IPS DF 4.7 (cell line): ENCODE results near the gene MTUS2.

ENCODE experiments used
- DNase-seq: peaks from one replicate; pipeline ENCODE4 v3.0.0-alpha.2; 2013; ENCODE audit warnings: low spot score; ENCODE audit errors: extremely low read depth

The MTUS2 gene

GRCh38 chr13:29439601-29440388 lies 619.7 kb downstream of the MTUS2 start:
- DNase-seq: no peak

DNA sequence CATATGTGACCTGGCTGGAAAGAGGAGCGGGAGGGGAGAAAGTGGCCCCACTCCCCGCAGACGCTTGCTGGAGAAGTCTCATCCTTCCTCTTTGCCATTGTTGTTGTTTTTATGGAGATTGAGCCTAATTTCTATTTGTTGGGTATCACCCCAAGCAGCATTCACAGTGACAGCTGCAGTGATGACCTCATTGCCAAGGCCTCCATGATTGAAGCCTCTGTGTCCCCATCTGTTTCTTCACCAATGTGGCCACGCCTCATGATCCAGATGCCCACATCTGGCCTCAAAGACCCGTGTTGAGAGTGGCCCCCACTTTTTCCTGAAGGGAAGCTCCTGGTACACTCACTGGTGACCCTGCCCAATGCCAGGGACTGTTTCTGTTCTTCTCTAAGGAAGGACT lies 621.2 kb downstream of the MTUS2 start:
- no peak for DNase-seq

DNA sequence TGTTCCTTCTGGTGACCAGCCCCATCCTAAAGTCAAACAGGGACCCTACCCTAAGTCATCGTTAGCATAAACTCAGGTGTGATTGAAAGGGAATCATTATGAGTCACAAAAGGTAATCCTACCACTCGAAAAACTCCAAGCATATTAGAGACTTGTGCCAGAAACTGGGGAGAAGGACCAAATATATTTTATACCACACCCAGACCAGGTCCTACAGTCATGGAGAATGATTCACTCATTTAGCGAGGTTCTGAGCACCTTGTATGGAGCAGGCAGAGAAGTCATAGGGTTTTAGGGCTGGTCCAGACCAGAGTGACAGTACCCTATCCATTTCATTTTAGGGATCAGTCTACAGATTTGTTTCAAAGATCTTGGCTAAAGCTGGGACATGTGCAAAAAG lies 625.9 kb downstream of the MTUS2 start:
- no peak for DNase-seq

- no peak for DNase-seq
Measured at GRCh38 chr13:29448174-29448573, 628.0 kb downstream of the MTUS2 start.

DNA sequence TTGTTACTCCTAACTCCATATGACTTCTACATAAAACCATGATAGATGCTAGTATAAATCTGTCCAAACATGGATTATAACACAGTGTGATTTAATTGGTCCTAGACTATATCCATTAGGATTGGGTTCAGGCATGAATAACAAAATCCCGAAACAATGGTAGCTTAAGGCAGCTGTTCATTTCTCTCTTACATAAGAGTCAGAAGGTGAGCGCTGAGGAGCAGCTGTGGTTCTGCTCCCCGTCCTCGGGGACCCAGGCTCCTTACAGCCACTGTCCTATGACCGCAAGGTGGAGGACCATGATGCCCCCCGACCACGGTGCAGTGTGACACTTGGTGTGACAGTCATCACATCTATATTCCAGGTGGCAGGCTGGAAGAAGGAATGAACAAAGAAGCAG lies 629.6 kb downstream of the MTUS2 start:
- no peak for DNase-seq

DNA sequence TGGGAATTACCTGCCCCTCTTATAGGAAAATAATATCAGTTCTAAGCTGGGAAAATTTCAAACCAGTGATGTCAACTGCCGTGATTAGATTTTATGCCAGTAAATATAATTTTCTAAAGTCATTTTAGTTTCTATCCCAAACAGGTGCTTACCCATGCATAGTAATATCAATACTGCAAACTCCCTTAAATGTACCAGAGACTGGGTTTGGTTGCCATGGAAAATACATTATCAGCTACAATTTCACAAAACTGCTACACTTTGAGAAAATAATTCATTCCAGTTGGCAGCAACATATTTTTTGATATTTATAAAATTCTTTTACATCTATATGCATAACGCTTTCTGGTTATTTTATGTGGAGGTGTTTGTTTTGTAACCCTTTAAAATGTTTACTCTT lies 631.8 kb downstream of the MTUS2 start:
- no peak for DNase-seq

DNA sequence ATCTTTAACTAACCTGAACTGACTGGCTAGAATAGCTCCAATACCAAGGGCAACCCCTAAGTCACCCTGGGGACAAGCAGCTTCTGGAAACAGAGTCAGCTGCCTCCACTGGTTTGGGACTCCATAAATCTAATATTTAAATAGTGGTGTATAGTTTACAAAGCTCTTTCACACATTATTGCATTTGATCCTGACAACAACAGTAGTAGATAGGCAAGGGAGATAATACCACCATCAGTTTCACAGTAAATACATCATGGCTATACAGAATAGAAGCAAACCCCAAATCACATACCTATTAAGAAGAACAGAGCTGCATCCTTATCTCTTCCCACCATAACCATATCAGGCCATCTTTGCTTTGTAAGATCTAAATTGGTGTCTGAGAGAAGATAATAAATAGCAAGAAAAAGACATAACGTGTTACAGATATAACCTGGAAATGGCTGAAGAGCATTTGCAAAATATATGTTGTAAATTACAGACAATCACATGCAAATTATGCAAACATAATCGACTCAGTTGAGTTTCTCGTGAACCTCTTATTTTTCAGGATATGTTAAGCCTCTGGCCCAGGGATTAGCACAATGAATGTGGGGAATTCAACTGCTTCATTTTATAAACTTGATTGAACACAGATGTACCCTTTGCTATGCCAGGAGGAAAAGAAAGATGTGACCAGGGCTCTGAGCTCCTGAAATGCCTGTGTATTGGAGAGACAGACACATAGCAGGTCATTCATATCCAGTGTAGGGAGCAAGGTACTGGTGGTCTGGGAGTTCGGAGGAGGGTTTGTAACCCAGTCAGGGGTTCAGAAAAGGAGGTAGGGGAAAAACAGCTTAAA lies 632.9 kb downstream of the MTUS2 start:
- DNase-seq: no peak

GRCh38 chr13:29453617-29454011 lies 633.5 kb downstream of the MTUS2 start:
- no peak for DNase-seq

DNA sequence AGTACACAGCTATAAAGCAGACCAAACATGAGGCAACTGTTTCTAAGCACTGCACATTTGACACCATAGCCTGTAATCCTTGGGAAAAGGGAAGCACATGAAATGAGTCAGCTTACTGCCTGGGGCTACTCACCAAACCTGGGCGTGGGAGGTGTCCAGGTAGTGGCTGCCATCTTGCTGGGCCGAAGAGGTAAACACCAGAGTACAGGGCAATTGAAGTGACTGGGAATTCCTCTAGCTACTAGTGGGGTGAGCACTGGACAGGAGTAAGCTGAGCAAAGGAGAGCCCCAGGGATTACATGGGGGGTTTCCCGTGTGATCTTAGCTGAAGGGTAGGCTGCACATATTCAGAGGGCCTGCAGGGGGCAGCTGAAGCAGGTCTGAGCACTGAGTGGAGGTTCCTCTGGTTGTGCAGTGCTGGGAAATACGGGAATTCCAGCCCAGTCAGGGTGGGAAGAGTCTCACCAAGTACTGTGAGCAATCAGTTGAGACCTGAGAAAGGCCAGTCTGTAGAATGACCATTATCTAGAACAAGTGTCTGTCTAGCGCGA lies 634.9 kb downstream of the MTUS2 start:
- no peak for DNase-seq

DNA sequence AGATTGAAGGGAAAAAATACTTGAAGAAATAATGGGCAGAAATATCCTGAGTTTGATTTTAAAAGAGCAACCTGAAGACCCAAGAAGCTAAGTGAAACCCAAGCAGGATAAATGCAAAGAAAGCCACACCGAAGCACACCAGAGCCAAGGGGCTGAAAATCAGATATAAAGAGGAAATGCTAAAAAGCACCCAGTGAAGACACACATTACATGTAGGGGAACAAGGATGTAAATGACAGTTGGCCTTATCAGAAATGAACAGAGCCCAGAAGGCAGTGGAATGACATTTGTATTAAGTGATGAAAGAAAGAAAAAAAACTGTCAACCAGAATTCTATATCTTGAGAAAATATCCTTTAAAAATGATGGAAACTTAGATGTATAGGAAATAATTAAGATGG lies 636.3 kb downstream of the MTUS2 start:
- DNase-seq: no peak

GRCh38 chr13:29457299-29457698 lies 637.2 kb downstream of the MTUS2 start:
- no peak for DNase-seq

- no peak for DNase-seq
Measured at GRCh38 chr13:29458419-29458818, 638.3 kb downstream of the MTUS2 start.

DNA sequence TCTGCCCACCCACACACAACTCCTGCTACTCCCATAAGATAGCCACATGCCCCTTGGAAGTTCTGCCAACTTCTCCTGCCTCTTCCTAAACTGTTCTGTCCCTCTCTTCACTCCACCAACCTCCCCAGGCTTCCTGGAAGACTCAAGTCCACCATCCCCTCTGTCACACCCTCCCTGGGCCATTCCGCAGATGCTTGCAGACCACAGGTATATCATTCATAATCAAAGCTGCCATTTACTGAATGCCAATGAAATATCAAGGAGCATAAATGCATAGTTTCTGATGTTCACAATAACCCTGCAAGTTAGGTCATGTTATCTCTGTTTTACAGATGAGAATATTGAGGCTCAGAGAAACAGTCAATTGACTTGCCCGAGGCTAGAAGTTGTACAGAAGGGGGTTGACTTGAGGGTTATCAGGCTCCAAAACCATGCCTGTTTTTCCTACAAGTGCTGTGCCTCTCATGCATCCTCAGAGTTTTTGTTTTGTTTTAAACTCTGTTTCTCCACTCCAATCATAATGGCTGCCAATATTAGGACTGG lies 639.7 kb downstream of the MTUS2 start:
- DNase-seq: no peak

DNA sequence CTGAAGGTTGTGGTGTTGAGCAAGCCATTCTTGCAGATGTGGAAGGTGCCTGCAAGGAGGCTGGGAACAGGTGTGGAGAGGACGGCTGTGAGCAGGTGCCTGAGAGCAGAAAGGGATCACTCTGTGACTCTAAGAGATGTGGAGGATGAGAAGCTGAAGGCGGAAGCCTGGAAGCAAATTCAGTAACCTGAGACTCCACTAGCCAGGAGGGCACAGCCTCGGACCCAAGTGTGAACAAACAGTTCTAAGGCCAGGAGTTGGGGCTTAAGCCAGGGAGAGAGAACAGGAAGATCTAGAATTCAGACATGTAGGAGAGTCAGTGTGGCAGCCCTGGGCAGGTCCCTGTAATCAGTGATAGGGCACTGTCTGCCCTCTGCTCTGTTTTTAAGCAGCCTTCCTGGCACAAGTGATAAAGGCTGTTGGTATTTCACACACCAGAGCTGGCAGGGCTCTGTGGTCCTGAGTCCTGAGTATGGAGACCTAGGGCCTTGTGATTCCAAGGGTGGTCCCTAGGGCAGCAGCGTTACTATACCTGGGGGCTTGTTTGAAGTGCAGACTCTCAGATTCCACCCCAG lies 644.1 kb downstream of the MTUS2 start:
- no peak for DNase-seq

DNA sequence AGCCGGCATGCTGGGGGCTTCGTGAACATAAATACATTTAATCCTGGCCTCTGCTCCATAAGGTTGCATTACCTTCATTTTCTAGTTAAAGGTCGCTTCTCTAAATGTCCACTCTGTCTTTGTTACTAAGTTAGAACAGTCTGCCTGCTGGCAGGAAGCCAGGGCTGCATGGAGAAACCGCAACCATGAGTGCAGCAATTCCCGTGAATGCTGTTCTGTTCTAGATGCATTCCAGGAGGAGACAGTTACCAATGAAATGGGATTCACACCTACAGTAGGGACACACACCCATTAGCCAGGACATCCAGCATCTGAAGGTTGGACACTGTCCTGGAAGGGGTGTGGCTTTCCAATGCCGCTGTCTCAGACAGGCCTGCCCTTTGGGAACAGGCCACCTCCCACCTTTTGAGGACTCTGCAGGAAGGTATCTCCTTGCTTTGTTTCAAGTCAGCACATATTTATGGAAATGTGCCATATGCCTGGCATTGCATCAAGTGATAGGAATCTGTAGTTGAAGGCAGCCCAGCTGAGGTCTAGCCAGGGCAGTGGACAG lies 645.7 kb downstream of the MTUS2 start:
- no peak for DNase-seq

- DNase-seq: no peak
Measured at GRCh38 chr13:29471551-29471950, 651.4 kb downstream of the MTUS2 start.

- peak; percentile 30 for DNase-seq
Measured at GRCh38 chr13:29472332-29472961, 652.3 kb downstream of the MTUS2 start.

DNA sequence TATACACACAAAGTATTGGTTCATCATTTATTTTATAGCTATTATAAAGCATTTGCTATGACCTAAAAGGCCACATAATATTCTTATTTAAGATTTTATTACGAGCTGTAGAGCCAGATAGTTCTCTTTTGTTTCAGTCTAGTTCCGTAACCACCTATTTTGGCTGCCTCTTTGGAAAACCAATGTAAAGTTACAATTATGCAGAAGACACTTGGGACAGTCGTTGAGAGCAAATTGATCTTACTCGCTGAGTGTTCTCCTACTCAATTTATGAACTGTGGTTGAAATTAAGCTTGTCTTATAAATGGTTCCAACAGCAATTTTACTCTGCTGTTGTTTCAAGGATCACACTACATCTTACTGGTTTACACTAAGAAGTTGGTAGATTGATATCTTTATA lies 653.0 kb downstream of the MTUS2 start:
- no peak for DNase-seq

DNA sequence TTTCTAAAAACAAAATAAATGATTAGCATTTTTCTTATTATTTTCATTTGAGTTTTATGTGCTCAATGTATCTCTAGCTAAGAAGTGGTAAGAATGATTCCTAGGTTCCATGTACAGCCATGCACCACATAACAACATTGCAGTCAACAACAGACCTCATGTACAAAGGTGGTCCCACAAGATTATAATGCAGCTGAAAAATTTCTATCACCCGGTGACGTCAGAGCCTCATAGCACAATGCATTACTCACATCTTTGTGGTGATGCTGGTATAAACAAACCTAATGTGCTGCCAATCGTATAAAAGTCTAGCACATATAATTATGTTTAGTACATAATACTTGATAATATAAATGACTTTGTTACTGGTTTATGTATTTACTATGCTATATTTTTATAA lies 654.9 kb downstream of the MTUS2 start:
- no peak for DNase-seq

GRCh38 chr13:29476046-29476445 lies 655.9 kb downstream of the MTUS2 start:
- no peak for DNase-seq
